ENCODE data around the gene DPF3. TPM values are rescaled to one million over a fixed set of nuclear protein-coding genes. Genes with fewer than 3 reads are reported as not detected.
A peak's percentile ranks its signal among the peaks of the same experiment; 100 is the strongest.

Gene DPF3
- total and polyA plus RNA-seq, 11 donors = 13.5 to 53.8 (median 37.0) TPM

GRCh38 chr14:72613231-72613974, 280.5 kb downstream of the DPF3 start:
- peak; percentile 56 to 76 (median 70) for ATAC-seq
- peaks cover 5 to 72% (median 55%) of the 10 kb centered on the region in 12 donors for H3K4me1 ChIP-seq
- peak overlapping the region; percentile 44 to 90 (median 74) for H3K27ac ChIP-seq
- peak; percentile 82 to 93 (median 89) for DNase-seq
- H3K27me3 ChIP-seq = no peaks in the 10 kb centered on the region
- intact Hi-C loops (cut with DNase I) = loop anchor here in 3 of 10 donors (10.0 kb wide), 3 partner anchors 211 to 291 kb away; partner anchors contain the start of gene DPF3 (in 1 of the 3)
- WGBS, 4 donors = 27 to 46% (median 35%) methylated on average over 8 to 13 of the region's 13 CpGs
- H3K9me3 ChIP-seq = no peaks in the 10 kb centered on the region
- H3K4me3 ChIP-seq = no peak overlapping the region
- TF ChIP-seq CTCF (IDR thresholded peaks at IDR 0.05) (peak in 1 of 12 donors; percentile 6), POLR2A (IDR thresholded peaks at IDR 0.05) (no peak)
- H3K36me3 ChIP-seq = no peaks in the 10 kb centered on the region

- 93 to 98% (median 95%) methylated on average over 4 of the region's 4 CpGs for WGBS, 4 donors
- no peak overlapping the region for H3K4me3 ChIP-seq
- H3K27ac ChIP-seq = no peak overlapping the region
- H3K27me3 ChIP-seq = no peaks in the 10 kb centered on the region
- no peak for DNase-seq
- peaks cover 4 to 58% (median 44%) of the 10 kb centered on the region in 12 donors for H3K4me1 ChIP-seq
- ATAC-seq = no peak
- intact Hi-C loops (cut with DNase I) = loop anchor here in 3 of 10 donors (10.0 kb wide), 3 partner anchors 213 to 293 kb away; partner anchors contain the start of gene DPF3 (in 1 of the 3)
- no peaks in the 10 kb centered on the region for H3K36me3 ChIP-seq
- TF ChIP-seq POLR2A (IDR thresholded peaks at IDR 0.05) (no peak), CTCF (IDR thresholded peaks at IDR 0.05) (no peak)
- H3K9me3 ChIP-seq = no peaks in the 10 kb centered on the region
These were observed 281.9 kb downstream of the DPF3 start for GRCh38 chr14:72612041-72612440.

- WGBS, 4 donors = 93 to 97% (median 94%) methylated on average over 4 of the region's 4 CpGs
- Histone ChIP-seq H3K4me1 (peaks cover 0 to 53% (median 39%) of the 10 kb centered on the region in 12 donors), H3K36me3 (no peaks in the 10 kb centered on the region), H3K9me3 (no peaks in the 10 kb centered on the region), H3K27me3 (no peaks in the 10 kb centered on the region), H3K27ac (no peak overlapping the region), H3K4me3 (no peak overlapping the region)
- TF ChIP-seq POLR2A (IDR thresholded peaks at IDR 0.05) (no peak), CTCF (IDR thresholded peaks at IDR 0.05) (no peak)
- ATAC-seq = no peak
- intact Hi-C loops (cut with DNase I) = loop anchor here in 3 of 10 donors (10.0 kb wide), 3 partner anchors 213 to 293 kb away; partner anchors contain the start of gene DPF3 (in 1 of the 3)
- no peak for DNase-seq
These were observed 282.4 kb downstream of the DPF3 start for GRCh38 chr14:72611506-72611905.

GRCh38 chr14:72610831-72611200, 283.1 kb downstream of the DPF3 start:
- no peak for DNase-seq
- H3K4me3 ChIP-seq = no peak overlapping the region
- ATAC-seq = no peak
- no peaks in the 10 kb centered on the region for H3K36me3 ChIP-seq
- no peak for TF ChIP-seq CTCF (IDR thresholded peaks at IDR 0.05)
- TF ChIP-seq POLR2A (IDR thresholded peaks at IDR 0.05) = no peak
- H3K27ac ChIP-seq = no peak overlapping the region
- 37 to 64% (median 52%) methylated on average over 2 of the region's 2 CpGs for WGBS, 4 donors
- peaks cover 0 to 46% (median 32%) of the 10 kb centered on the region in 12 donors for H3K4me1 ChIP-seq
- no peaks in the 10 kb centered on the region for H3K9me3 ChIP-seq
- intact Hi-C loops (cut with DNase I) = loop anchor here in 3 of 10 donors (10.0 kb wide), 3 partner anchors 214 to 294 kb away; partner anchors contain the start of gene DPF3 (in 1 of the 3)
- no peaks in the 10 kb centered on the region for H3K27me3 ChIP-seq

Measured in heart left ventricle (tissue), 16 donors.